Ureter (tissue), 1 donor: Measurements from ENCODE around the gene TMEM150B. TPM values are rescaled to one million over a fixed set of nuclear protein-coding genes. Genes with fewer than 3 reads are reported as not detected.

ENCODE experiments used
- DNase-seq: peaks from one replicate; pipeline ENCODE4 v3.0.0-alpha.2; 2020; ENCODE audit warnings: low spot score
- total RNA-seq: library from RNA; stranded (reverse); gene quantifications from one replicate; pipeline ENCODE4 v1.2.4, GENCODE V29; 2023
- donor health status: DM: yes; HTN: yes; CAD: no.

The TMEM150B gene
- total RNA-seq, 1 donor from 2014 or later, result 1.9 TPM

DNA sequence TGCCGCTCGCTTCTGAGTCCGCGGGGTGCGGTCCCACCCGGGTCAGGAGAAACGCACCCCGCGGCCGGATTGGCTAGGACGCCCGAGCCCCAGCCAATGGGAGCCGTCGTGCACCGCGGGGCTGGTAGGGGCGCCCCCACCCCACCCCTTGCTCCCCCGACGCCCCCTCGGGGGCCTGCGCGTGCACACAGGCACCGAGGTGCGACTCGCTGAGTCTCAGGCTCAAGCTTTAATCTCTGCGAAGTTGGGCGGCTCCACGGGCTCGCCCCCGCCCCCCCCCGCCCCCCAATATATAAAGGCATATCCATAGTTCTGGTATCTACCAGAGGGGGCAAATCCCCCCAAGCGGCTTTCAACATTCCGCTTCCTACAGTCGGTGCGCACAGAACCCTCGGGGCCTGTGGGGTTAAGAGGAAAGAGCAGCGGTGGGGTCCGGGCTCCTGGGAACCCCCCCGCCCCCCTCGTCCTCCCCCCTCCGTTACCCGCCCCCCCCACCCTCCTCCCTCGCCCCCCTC, 29.6 kb upstream of the TMEM150B start, which contains the start of gene COX6B2:
Gene COX6B2 (minus strand): TSS at position 22 of the 515 bp plus-strand sequence. CDS start 198 bp downstream, outside the sequence.
- DNase-seq, result no peak

DNA sequence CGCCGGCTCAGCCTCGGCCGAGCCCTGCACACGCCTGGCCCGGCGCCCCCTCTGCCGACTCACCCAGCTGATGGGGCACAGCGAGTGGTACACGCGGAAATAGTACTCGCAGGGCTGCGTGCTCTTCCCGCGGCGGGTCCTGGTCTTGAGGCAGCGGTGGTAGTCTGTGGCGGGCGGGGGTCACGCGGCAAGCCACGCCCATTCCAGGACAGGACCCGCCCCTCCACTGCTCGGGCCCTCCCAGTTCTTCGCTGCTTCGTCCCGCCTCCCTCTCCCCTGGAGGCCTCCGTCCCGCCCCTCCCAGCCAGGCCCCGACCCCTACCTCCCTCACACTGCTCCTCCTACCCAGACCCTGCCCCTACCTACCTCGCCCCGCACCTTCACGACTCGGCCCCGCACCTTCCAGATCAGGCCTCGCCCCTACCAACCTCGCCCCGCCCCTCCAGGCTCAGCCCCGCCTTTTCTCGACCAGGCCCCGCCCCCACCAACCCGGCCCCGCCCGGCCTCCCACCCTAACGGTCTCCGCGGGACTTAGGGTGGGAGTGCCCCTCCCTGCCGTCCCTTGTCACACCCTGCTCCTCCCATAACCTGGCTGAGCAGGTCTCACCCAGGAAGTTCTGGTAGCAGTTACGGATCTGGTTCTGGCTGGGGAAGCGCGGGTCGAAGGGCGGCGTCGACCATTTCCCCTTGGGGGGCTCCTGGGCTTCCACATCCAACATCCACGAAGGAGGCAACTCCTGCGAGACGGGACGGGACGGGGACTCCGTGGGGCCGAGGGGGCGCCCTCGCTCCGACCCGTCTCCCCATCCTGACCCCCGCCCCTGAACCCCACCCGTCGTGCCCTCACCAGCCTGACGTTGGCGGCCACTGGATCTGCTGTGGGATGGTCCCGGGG, 28.9 kb upstream of the TMEM150B start:
- DNase-seq, result no peak

DNA sequence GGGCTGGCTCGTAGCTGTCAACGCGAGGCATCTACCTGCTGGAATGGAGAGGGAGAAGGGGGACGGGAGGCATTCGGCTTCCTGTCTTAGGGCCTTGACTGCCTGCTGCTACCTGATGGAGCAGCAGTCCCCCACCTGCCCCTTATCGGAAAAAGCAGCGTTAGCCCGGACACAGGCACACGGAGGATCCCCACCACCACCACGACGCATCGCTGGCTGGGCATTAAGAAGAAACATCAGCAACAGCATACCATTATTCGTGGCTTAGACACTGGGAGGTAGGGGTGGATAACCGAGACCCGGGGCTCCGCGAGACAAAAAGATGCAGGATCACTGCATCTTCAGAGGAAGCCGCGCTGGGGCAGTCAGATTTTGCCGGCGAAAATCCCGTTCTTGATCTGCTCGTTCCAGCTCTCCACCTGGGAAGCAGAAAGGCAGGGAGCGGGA, 28.2 kb upstream of the TMEM150B start:
- no peak for DNase-seq

DNA sequence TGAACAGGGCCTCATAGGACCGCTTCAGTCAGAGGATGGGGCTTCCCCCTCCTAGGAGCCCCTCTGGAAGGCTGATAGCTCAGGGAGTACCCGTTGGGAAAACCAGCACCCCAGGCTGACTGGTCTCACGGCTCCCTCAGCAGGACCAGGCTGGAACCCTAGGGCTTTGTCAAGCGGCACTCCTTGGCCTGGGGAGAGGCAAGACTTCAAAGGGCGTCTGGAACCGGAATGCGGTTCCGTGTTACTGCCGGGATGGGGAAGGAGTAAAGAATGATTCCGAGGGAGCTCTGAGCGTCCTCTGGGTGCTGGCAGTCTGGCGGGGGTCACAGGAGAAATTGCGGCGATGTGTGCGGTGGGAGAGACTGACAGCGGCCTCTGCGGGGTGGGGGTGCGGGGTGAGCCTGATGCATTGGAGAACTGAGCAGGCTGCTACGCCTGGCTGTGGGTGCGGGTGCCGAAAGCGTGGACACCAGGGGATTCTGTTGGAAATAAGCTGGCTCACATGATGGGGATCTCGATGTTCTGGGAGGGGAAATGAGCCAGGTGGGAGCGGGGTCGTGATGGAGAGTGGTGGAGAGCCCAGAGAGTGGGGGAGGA, 27.5 kb upstream of the TMEM150B start:
- no peak for DNase-seq

DNA sequence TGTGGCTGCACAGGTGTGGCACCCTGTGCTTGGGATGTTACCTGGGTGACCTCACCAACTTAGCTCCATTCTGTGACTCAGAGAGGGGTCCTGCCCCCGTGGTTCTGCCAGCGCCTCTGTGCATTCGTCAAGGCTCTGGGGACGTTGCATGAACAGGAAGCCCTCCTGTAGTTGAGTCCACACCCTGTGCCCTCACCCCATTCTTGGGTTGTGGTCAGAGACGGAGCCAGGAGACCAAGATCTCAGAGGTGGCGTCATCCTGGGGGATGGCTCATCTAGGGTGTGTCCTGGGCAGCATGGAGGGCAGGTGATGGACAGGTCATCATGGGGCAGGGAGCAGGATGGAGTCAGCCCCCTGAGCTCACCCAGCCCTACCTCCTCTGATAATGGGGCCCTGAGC, 26.9 kb upstream of the TMEM150B start:
- no peak for DNase-seq

DNA sequence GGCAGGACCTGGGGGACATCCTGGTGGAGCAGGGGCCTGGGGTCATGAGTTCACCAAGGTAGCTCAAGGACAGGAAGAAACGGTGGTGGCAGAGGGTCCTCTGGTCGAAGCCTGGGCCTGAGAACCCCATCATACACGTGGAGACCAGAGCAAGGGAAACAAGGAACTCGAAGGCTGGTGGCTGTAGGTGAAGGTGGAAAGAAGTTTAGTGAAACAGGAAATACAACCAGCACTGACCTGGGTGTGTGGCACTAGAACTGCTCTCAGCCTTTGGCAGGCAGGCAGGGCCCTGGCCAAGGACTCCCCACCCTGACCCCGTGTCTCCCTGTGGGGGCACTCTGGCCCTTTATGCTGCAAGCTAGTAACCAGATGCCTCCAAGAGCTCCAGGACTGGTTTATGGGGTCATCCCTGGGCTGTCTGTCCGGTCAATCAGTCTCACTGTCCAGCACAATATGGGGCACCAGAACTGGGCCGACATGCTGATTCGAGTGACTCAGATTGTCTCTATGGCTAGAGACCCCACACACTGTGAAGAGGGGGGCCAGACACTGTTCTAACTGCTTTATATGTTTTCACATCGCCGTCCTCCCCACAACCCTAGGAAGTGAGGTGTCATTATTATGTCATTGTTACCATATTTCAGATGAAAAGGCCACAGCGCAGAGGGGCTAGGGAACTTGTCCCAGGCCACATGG, 25.6 kb upstream of the TMEM150B start:
- DNase-seq, result no peak

DNA sequence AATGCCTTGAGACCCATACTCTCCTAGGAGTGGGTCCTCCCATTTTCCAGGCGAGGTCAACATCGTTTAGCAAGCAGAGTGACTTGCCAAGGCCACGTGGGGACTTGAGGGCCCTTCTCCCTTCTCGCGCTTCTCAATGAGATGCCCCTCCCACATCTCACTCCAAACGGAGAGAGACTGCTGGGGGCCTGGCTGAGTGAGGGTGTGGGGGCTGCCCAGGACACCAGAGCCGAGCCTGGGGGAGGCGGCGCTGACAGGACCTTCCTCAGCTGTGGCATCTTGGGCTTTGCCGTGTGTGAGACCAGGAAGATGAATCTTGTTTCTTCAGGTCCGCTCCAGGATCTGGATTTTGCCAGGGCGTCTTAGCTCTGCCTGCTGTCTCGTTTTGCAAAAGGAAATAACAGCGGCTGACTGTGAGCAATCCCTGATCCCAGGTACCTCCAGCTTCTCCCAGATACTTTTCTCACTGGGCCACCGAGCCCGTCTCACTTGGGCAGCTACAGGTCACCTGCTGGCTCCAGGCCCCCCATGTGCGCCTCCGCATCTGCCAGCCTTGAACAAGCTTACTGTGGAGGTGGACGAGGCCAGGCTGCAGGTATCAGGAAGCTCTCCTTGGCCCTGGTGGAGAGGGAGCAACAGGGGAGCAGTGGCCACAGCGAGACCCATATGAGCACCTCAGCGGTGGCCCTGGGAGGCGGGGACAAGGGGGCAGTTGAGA, 23.3 kb upstream of the TMEM150B start:
- no peak for DNase-seq

DNA sequence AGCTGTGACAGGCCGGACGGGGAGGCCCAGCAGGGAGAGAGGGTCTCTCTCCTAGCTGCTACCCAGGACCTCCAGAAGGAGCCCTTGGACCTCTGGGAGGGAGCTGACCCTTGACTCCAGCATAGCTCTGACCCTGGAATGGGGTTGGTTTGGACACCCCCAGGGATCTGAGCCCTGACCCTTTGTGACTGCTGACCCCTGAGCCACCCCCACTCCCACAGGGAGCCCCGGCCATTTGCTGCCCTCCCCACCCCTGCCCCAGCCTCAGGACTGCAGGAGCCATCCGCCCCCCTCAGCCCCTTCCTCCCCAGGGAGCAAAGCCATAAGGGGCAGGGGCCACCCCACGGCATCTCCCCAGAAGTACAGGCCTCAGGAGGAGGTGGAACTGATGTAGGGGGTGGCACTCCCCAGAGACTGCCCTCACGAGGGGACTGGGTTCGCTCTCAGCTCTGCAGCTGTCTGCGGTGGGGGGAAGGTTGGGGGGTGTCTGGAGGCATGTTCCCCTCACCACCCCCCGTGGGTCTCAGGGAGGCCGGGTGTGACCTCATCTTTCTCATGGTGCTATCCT, 22.4 kb upstream of the TMEM150B start:
- no peak for DNase-seq

DNA sequence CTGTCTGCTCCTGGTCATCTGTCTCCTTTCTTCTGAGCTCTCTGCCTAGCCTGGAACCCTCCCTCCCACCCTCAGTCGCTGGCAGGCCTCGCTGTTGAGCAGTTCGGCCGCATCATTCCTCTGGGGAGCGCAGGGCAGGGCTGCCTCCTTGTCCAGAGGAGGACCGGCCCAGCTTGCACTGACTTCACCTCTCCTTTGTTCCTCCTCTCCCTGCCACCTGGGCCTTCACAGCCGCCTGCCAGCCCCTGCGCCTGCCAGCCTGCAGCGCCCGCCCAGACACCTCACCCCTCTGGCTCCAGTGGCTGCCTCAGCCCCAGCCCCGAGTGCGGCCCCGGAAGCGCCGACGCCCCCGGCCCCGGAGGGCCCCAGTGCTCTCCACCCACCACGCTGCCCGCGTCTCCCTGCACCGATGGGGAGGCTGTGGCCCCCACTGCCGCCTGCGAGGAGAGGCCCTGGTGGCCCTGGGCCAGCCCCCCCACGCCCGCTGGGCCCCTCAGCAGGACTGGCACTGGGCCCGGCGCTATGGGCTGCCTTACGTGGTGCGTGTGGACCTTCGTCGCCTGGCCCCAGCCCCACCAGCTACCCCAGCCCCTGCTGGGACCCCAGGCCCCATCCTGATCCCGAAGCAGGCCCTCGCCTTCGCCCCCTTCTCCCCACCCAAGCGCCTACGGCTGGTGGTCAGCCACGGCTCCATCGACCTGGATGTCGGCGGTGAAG, 21.7 kb upstream of the TMEM150B start:
- DNase-seq, result no peak

DNA sequence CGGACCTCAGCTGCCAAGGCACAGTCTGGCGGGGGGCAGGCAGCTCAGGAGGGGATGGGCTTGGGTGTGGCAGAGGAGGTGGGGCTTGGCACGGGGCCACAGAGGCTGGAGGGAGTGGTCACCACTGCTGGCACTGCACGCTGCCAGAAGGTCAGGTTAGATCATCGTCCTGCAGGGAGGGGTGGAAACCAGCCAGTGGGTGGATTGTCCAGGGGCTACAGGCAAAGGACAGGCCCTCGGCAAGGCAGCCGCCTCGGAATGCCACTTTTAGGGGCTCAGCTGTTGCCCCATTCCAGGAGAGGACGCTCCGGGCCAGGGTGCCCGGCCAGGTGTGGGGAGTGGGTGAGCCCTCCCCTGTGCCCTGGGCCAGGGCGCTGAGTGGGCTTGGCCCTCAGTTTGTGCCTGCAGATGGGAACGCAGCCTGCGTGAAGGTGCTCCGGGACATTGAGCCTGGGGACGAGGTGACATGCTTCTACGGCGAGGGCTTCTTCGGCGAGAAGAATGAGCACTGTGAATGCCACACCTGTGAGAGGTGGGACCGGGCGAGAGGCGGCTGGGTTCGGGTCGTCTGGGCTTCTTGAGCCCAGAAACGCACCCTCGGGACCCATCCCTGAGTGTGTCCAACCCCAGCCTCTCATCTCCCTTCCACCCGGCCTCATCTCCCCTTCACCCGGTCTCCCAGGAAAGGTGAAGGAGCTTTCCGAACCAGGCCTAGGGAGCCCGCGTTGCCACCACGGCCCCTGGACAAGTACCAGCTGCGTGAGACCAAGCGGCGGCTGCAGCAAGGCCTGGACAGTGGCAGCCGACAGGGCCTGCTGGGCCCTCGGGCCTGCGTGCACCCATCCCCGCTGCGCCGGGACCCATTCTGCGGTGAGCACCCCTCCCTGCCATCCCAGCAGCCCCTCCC, 20.9 kb upstream of the TMEM150B start:
- no peak for DNase-seq

DNA sequence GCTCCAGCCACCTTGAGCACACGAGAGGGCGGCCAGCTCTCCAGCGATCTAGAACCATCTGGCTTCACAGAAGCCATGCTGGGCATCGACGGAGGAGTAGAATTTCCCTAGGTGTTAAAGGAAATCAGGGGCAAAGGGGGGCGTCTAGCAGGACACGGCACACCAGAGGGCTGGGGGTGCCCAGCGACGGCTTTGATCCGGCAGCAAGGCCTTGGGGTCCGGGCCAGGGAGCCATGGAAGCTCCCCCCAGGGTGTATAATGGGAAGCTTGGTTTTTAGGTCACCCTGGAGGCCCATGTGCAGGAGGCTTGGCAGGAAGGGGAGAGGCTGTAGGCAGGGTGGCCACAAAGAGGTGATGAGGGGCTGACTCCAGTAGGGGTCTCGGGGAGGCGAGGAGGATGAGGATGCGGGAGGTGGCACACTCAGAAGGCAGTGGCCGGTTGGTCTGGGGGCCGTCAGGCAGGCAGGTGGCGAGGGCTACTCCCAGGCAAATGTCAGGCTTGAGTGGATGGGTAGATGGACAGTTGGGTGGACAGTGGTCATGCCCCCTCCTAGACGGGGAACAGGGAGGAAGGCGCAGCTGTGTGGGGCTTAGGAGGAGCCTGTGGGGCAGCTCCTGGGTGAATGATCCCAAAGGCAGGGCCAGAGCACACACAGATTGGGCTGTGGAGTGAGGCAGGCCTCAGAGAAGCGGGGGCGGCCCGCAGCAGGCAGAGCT, 20.1 kb upstream of the TMEM150B start:
- no peak for DNase-seq

DNA sequence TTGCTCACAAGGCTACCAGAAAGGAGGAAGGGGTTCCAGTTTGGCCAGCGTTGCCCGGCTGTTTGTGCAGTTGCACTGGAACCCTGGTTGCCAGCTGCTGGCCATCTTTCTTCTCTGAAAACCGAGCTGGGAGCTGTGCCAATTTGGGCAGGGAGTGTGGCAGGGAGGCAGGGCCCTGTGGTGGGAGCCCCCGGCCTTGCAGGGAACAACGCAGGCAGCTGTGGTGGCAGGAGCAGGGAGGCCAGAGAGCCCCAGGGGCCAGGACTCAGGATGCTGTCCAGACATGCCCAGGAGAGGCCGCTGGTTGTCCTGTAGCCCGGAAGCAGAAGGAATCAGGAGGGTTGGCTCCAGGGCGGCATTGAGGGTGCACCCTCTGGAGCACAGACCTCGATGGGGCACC, 19.3 kb upstream of the TMEM150B start:
- DNase-seq, result peak; percentile 72

DNA sequence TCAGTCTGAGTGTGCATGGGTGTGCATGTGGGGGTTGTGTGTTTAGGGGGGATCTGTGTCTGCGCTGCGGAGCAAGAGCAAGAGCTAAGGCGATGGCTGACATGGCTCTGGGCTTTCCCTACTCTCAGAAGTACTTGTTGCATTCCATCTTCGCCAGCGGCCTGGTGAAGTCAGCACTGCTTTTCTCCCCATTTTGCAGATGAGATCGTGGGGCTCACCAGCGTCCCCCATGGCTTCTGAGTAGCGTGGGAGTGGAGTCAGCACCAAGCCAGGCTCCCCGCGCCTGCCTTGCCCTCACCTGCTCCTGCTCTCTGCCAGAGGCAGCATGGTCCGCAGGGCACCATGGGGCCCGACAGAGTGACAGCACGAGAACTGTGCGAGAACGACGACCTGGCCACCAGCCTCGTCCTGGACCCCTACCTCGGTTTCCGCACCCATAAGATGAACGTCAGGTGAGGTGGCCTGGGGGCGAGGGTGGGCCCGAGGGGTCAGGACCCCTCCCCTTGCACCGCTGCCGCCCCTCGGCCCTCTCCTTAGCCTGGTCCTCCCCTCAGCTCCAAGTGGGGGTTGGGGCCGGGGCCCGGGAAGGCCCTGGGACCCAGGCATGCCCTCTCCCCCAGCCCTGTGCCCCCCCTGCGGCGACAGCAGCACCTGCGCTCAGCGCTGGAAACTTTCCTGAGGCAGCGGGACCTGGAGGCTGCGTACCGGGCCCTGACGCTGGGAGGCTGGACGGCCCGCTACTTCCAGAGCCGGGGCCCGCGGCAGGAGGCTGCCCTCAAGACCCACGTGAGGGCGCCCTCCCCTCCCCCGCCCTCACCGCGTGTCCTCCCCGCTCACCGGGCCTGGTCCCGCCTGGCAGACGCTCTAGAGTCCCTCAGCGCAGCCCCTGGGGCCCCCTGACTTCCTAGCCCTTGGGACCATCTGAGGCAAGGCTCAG, 16.7 kb upstream of the TMEM150B start:
- DNase-seq, result no peak

DNA sequence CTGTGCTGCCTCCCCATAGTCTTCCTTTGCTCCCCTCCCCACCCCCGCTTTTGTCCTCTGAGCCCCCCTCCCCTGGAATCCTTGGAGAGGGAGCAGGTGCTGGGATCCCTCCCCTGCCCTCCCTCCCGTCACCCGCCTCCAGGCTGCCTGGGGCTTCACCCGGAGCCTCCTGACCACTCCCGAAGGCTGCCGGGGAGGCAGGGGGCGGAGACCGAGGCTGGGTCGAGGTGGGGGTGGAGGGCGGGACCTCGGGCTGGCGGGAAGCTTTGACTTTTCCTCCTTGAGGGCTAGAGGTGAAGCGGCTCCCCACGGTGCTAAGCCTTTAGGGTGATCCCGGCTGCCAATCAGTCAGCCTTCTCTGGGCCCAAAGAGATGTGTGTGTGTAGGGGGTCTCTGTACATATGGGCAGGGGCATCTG, 16.0 kb upstream of the TMEM150B start:
- DNase-seq, result no peak

DNA sequence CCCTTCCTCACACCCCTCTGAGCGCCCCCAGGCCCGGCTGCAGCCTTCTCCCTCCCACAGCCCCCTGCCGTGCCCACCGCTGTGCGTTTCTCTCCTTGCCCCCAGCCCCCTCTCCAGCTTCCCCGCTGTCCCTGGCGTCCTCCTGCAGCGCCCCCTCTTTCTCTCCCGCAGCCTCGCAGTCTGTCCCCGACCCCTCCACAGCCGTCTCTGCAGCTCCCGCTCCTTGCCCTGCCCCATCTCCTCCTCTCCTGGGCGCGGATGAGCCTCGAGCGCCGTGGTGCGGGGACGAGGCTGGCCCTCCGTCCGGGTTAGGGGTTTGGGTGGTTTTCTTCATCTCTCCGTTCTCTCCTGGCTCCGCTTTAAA, 15.6 kb upstream of the TMEM150B start:
- no peak for DNase-seq

DNA sequence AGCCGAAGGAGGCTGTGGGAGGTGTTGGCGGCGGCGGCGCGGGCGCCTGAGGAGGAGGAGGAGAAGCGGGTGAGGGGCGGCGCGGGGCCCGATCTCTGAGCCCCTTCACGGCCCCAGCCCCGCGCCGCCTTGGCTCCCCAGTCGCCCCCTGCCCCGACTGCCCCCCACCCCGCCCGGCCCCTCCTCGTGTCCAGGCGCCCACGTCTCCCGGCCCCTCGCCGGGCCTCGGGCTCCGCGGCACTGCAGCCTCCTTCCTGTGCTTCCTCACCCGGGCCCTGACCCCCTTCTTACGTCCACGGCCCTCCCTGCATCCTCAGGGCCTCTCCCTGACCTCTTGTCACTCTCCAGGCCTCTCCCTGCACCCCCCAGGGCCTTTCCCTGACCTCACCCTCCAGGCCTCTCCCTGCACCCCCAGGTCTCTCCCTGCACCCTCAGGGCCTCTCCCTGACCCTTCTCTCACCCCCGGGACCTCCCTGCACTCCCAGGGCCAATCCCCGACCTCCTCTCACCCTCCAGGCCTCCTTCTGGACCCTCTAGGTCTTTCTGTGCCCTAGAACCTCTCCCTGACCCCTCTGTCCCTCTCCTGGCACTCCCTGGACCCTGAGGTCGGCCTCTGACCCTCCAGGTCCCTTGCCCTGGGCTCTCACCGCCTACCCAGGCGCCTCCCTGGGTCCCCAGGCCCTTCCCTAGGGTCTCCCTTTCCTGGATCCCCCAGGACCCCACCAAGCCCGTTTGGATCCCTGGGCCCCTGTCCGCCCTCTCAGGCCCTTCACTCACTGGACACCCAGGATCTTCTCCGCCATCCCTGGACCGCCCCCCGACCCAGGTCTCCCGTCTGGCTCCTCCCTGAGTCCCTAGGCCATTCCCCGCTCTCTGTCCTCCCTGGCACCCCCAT, 15.0 kb upstream of the TMEM150B start:
- DNase-seq, result no peak
